Lung (tissue), 12 donors: ENCODE results near the gene PLEKHG3. TPM values are rescaled to one million over a fixed set of nuclear protein-coding genes. Genes with fewer than 3 reads are reported as not detected.

Experiments
- ATAC-seq: fragments of 200-7000 bp; cut with Tn5 transposase; one replicate; pipeline ENCODE4 v1.9.1; 2020; ENCODE audit warnings: moderate number of reproducible peaks; ENCODE audit not compliant: insufficient read depth, low FRiP score
- DNase-seq, 3 donors: peaks; one replicate each; pipeline ENCODE4 v3.0.0-alpha.2; 2013 to 2017
- H3K27ac ChIP-seq, 2 donors: one replicate each; pipeline ENCODE4 v1.5.1; 2013; ENCODE audit warnings: mild to moderate bottlenecking in 2 of 2, moderate library complexity in 2 of 2, control low read depth in 1 of 2, inconsistent platforms in 1 of 2, low read depth in 1 of 2, low read length in 1 of 2
- H3K27me3 ChIP-seq, 3 donors: one replicate each; pipeline ENCODE4 v1.5.1; 2013; ENCODE audit warnings: low read length in 2 of 3; ENCODE audit not compliant: control insufficient read depth in 3 of 3, insufficient read depth in 3 of 3
- H3K36me3 ChIP-seq, 4 donors: one replicate each; pipeline ENCODE4 v1.5.1; 2013; ENCODE audit warnings: low read length in 4 of 4, mild to moderate bottlenecking in 1 of 4, moderate library complexity in 1 of 4; ENCODE audit not compliant: control insufficient read depth in 4 of 4, insufficient read depth in 4 of 4
- H3K4me1 ChIP-seq, 5 donors: one replicate each; pipeline ENCODE4 v1.5.1; 2013; ENCODE audit warnings: low read length in 5 of 5, mild to moderate bottlenecking in 2 of 5, moderate library complexity in 1 of 5; ENCODE audit not compliant: control insufficient read depth in 5 of 5, insufficient read depth in 5 of 5
- H3K4me3 ChIP-seq: one replicate; pipeline ENCODE4 v1.5.1; 2013; ENCODE audit warnings: mild to moderate bottlenecking, control low read depth, moderate library complexity
- H3K9ac ChIP-seq, 2 donors: one replicate each; pipeline ENCODE4 v1.5.1; 2013; ENCODE audit warnings: low read length in 2 of 2, control low read depth in 1 of 2; ENCODE audit not compliant: insufficient read depth in 1 of 2
- H3K9me3 ChIP-seq, 4 donors: one replicate each; pipeline ENCODE4 v1.5.1; 2013; ENCODE audit warnings: low read length in 3 of 4, mild to moderate bottlenecking in 1 of 4, moderate library complexity in 1 of 4; ENCODE audit not compliant: control insufficient read depth in 4 of 4, insufficient read depth in 3 of 4
- WGBS, 2 donors: extraction: QIAGEN DNeasy Blood & Tissue Kit; methylation state at CpG; one replicate each; pipeline ENCODE4 v1.1.7; 2013; 5-methylcytosine and 5-hydroxymethylcytosine counted together
- polyA plus RNA-seq, 2 donors: library from polyadenylated mRNA; stranded (reverse); fragments of 200-250 nt; gene quantifications; one replicate each; pipeline ENCODE4 v1.2.1, GENCODE V29; 2013
- total RNA-seq, 2 donors: library from RNA; depleted of rRNA in 1 of 2; stranded (reverse); fragments of >200 nt in 1 of 2; gene quantifications; one replicate each; pipeline ENCODE4 v1.2.1, GENCODE V29; 2014 to 2021
- TF ChIP-seq, protein P1 (sequence below): IDR thresholded peaks from 2 replicates; pipeline ENCODE4 v1.5.1; 2012; ENCODE audit warnings: mild to moderate bottlenecking; ENCODE audit errors: control extremely low read depth, extremely low read depth
- donor health status: control.
- donor health status: control.
- donor health status: Bipolar disorder and iron deficiency.
- donor health status: healthy.
- donor health status: DM: yes; HTN: yes; CAD: no.

PLEKHG3 gene
- total and polyA plus RNA-seq, 4 donors, result 11.0 to 43.5 (median 21.5) TPM

DNA sequence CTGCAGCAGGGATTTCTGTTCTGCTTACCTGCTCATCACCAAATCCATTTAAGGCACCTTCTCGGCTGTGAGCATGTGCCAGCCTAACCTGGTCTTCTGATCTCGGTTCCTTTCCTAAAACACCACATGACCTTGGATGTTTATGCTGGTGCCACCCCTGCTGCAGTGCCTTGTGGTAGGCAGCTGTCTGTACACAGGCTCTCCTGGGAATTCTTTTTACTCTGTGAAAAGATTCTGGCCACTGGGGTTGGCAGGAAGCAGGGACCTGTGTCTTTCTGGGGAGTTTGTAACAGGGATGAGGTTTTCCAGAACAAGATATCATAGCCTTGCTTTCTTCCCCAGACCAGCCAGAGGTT, 10.4 kb upstream of the PLEKHG3 start:
- no peak overlapping the region for H3K4me3 ChIP-seq
- no peak overlapping the region for H3K9ac ChIP-seq
- no peak for DNase-seq
- TF ChIP-seq, protein P1, sequence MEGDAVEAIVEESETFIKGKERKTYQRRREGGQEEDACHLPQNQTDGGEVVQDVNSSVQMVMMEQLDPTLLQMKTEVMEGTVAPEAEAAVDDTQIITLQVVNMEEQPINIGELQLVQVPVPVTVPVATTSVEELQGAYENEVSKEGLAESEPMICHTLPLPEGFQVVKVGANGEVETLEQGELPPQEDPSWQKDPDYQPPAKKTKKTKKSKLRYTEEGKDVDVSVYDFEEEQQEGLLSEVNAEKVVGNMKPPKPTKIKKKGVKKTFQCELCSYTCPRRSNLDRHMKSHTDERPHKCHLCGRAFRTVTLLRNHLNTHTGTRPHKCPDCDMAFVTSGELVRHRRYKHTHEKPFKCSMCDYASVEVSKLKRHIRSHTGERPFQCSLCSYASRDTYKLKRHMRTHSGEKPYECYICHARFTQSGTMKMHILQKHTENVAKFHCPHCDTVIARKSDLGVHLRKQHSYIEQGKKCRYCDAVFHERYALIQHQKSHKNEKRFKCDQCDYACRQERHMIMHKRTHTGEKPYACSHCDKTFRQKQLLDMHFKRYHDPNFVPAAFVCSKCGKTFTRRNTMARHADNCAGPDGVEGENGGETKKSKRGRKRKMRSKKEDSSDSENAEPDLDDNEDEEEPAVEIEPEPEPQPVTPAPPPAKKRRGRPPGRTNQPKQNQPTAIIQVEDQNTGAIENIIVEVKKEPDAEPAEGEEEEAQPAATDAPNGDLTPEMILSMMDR, result no peak
- H3K27me3 ChIP-seq, result no peaks in the 10 kb centered on the region
- no peak overlapping the region for H3K27ac ChIP-seq
- H3K4me1 ChIP-seq, result peaks cover 2 to 25% (median 5%) of the 10 kb centered on the region in 5 donors
- ATAC-seq, result no peak
- no peaks in the 10 kb centered on the region for H3K9me3 ChIP-seq
- WGBS, 2 donors, result 84 to 88% methylated on average over 2 of the region's 2 CpGs
- no peaks in the 10 kb centered on the region for H3K36me3 ChIP-seq

DNA sequence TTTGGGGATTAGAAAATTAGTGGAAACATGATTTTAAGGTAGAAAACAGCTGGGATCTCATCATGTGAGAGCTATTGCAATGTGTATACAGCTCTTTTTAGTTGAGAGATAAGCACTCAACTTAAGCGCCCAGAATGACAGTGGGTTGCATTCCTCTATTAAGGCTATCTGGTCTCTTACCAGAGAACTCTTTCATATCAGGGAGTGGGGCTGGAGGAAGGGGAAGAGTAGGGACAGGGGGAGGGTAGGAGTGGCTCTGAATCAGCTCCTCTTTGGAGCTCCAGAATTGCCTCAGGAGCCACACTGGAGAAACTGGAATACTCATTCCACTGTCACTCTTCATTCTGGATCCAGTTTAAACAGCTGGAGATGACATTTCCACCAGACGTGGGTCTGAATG, 9.2 kb upstream of the PLEKHG3 start:
- Histone ChIP-seq H3K27me3 (no peaks in the 10 kb centered on the region), H3K9ac (no peak overlapping the region), H3K9me3 (no peaks in the 10 kb centered on the region), H3K27ac (no peak overlapping the region), H3K4me1 (peaks cover 2 to 25% (median 12%) of the 10 kb centered on the region in 5 donors), H3K36me3 (no peaks in the 10 kb centered on the region), H3K4me3 (no peak overlapping the region)
- ATAC-seq (no peak), DNase-seq (no peak)
- WGBS, 2 donors, result 77 to 83% methylated on average over 2 of the region's 2 CpGs
- TF ChIP-seq, protein P1, result no peak

DNA sequence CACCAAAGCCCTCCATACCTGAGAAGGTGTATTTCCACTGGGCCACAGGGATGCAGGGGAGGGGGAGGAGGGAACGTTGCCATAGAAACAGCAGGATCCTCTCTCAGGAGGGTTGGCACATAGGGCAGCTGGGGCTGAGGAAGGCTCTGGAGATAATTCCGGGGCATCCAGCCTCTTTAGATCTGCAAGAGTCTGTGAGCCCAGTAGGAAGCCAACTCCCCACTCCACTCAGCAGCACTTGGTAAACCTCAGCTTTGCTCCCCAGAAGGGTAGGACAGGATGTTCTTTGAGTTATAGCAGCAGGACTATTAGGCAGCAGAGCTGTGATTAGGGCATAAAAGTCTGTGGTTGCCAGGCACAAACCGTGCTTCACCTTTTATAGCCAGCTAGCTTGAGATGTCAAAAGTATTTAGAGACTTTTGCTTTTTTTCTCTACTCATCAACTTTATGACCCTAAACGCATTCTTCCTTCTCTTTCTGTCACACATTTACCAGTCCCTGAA, 7.8 kb upstream of the PLEKHG3 start:
- TF ChIP-seq, protein P1, result no peak
- Histone ChIP-seq H3K4me3 (no peak overlapping the region), H3K4me1 (peaks cover 2 to 25% (median 12%) of the 10 kb centered on the region in 5 donors), H3K36me3 (no peaks in the 10 kb centered on the region), H3K27ac (no peak overlapping the region), H3K9ac (no peak overlapping the region), H3K9me3 (no peaks in the 10 kb centered on the region), H3K27me3 (no peaks in the 10 kb centered on the region)
- DNase-seq, result peak in 2 of 3 donors; percentile 23 to 37
- no peak for ATAC-seq
- WGBS, 2 donors, result 69 to 71% methylated on average over 4 of the region's 4 CpGs

DNA sequence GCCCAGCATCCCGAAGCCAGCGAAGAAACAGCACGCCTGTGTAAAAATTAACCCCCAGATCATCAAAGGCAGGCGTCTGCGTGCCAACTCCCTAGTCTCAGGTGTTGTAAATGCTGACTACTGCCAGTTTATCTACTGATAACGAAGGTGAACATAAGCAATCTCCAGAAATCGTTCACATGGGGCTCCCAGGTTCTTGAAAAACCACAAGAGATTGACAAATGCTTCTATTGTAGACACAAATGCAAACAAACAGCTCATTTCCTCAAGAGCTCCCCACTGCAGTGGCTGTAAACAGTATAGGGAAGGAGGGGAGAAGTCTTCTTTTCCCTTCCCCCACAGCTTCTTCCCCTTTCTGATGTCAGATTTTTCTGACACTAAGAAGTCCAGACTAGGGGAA, 5.3 kb upstream of the PLEKHG3 start:
- H3K4me3 ChIP-seq, result no peak overlapping the region
- H3K4me1 ChIP-seq, result peaks cover 5 to 28% (median 11%) of the 10 kb centered on the region in 5 donors
- H3K9ac ChIP-seq, result peak overlapping the region in 1 of 2 donors; percentile 26
- TF ChIP-seq, protein P1, result no peak
- no peaks in the 10 kb centered on the region for H3K9me3 ChIP-seq
- WGBS, 2 donors, result 21 to 24% methylated on average over 7 of the region's 7 CpGs
- no peak overlapping the region for H3K27ac ChIP-seq
- peaks cover 0 to 3% (median 0%) of the 10 kb centered on the region in 3 donors for H3K27me3 ChIP-seq
- peak; percentile 63 for ATAC-seq
- peak in 2 of 3 donors; percentile 78 to 88 for DNase-seq
- H3K36me3 ChIP-seq, result no peaks in the 10 kb centered on the region
